GM21515 (cell line): ENCODE measurements around the gene IQCC.

Experiments
- ATAC-seq: cut with Tn5 transposase; IDR thresholded peaks from one replicate; pipeline ENCODE4 v1.9.1; 2021; ENCODE audit not compliant: unreplicated experiment

Gene IQCC

GRCh38 chr1:32221980-32222755 is 16.7 kb downstream of the IQCC start, which contains the start of the genes EIF3I and TMEM234:
Gene EIF3I (plus strand): TSS chr1:32222407. CDS start chr1:32222442, 35 bp downstream.
Gene TMEM234 (minus strand): TSS chr1:32222353. CDS start chr1:32222322, 31 bp downstream.
- peak; percentile 88 for ATAC-seq

DNA sequence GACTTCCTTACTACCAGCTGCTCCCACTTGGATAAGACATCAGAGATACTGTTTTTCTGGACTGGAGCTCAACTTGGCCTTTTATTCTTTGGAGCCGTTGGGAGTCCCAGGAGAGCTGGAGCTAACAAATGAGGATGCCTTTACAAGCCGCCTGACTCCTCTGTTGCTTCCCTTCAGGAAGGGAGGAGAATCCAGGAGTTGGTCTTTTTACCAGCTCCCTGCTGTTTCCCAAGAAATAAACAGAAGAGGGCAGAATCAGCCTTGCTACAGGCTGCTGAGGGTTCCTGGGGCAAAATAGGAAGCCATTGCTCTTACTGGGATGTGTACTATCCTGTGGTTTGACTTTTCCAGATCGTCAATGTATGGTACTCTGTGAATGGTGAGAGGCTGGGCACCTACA is 18.2 kb downstream of the IQCC start:
- no peak for ATAC-seq

DNA sequence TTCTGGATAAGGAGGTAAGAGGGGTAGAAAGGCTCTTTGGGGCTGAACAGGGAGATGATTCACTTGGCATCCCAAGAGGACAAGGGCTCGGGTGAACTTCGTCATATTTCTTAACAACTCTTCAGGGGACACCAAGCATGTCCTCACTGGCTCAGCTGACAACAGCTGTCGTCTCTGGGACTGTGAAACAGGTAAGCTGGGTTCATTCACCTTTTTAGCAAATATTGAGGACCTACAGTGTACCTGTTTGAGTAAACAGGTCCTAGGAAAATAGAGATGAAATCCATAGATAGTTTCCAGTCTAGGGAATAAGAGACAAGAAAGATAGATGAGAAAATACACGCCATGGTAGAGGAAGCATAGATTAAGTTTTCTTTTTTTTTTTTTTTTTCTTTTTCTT is 18.8 kb downstream of the IQCC start:
- no peak for ATAC-seq

- no peak for ATAC-seq
Measured at GRCh38 chr1:32228771-32229170, 23.3 kb downstream of the IQCC start.

GRCh38 chr1:32231843-32232432 is 26.5 kb downstream of the IQCC start:
- ATAC-seq = no peak

DNA sequence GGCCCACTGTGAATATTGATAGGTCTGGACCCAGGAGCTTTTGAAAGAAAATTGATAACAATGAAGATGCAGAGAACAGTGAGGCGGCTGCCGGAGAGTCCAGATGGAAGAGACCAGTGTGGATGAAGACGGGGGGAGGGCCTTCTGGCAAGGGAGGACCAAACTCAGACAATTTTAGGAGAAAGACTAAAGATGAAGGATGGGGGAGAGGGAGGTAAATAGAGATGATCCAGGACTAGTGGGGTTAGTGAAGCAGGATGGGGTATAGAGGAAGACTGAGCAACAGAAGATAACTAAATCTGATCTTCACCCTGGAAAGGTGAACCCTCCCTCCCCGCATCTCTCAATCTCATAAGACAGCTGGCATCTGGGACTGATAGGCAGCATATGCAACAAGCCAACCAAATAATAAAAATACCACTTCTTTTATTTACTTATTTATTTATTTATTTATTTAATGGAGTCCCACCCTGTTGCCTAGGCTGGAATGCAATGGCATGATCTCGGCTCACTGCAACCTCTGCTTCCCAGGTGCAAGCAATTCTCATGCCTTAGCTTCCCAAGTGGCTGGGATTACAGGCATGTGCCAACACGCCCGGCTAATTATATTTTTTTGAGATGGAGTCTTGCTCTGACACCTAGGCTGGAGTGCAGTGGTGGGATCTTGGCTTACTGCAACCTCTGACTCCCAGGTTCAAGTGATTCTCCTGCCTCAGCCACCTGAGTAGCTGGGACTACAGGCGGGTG is 27.3 kb downstream of the IQCC start:
- ATAC-seq = no peak

DNA sequence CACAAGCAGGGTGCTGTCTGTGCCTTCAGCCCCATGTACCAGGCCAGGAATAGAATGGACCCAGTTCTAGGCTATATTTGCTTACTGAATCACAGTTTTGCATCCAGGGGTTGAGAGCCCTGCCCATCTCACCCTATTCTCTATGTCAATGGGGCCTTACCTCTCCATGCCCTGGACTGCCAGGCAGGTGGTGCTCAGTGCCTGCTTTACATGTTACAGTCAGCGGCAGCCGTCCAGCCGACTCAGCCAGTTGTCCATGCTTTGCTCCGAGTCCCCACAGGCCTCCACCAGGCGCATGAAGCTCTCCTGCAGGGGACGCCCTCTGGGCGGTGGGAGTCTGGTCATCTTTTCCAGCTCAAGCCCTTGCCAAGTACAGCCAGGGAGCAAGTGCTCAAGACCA is 29.3 kb downstream of the IQCC start:
- no peak for ATAC-seq

- no peak for ATAC-seq
Measured at GRCh38 chr1:32239337-32239736, 33.9 kb downstream of the IQCC start.

- no peak for ATAC-seq
Measured at GRCh38 chr1:32239790-32240139, 34.3 kb downstream of the IQCC start.

GRCh38 chr1:32240140-32240951 is 34.9 kb downstream of the IQCC start:
- no peak for ATAC-seq

- ATAC-seq = no peak
Measured at GRCh38 chr1:32241001-32241763, 35.7 kb downstream of the IQCC start.

DNA sequence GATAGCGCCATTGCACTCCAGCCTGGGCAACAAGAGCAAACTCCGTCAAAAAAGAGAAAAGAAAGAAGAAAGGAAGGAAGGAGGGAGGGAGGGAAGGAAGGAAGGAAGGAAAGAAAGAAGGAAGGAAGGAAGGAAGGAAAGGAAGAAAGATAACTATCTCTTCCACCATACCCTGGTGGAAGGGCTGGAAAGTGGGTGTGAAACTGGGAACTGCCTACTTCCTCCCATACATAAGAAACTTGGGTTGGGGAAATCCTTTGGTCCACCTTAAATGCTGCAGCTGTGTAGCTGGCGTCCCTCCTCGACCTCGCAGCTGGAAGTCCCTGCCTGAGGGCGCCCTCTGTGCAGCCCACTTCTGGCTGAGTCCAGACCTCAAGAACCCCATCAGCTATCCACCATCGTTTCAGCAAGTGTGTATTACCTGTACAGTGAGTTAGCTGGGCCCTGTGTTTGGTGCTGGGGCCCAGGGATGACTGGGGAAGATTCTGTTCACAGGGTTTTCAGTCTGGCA is 36.9 kb downstream of the IQCC start:
- ATAC-seq = no peak

DNA sequence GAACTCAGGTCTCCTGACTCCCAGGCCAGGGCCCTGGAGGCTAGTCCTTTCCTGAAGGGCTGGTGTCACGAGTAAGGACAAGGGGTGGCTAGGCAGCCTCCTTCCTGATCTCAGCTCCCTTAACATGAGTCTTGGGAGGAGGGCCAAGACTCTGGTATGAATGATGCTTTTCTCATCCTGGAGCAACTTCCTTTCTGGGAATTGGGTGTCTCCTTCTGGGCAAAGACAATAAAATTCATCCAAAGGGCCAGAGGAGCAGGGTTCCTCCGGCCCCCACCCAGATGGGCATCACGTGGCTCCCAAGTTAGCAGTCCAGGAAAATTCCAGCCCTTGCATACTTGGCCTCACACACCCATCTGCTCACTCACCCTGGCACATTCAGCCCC is 41.4 kb downstream of the IQCC start, which contains the start of gene FAM167B:
Gene FAM167B (plus strand): TSS at position 335 of the 386 bp plus-strand sequence. CDS start 200 bp downstream, outside the sequence.
- ATAC-seq = no peak

- ATAC-seq = no peak
Measured at GRCh38 chr1:32247452-32247851, 42.0 kb downstream of the IQCC start.

DNA sequence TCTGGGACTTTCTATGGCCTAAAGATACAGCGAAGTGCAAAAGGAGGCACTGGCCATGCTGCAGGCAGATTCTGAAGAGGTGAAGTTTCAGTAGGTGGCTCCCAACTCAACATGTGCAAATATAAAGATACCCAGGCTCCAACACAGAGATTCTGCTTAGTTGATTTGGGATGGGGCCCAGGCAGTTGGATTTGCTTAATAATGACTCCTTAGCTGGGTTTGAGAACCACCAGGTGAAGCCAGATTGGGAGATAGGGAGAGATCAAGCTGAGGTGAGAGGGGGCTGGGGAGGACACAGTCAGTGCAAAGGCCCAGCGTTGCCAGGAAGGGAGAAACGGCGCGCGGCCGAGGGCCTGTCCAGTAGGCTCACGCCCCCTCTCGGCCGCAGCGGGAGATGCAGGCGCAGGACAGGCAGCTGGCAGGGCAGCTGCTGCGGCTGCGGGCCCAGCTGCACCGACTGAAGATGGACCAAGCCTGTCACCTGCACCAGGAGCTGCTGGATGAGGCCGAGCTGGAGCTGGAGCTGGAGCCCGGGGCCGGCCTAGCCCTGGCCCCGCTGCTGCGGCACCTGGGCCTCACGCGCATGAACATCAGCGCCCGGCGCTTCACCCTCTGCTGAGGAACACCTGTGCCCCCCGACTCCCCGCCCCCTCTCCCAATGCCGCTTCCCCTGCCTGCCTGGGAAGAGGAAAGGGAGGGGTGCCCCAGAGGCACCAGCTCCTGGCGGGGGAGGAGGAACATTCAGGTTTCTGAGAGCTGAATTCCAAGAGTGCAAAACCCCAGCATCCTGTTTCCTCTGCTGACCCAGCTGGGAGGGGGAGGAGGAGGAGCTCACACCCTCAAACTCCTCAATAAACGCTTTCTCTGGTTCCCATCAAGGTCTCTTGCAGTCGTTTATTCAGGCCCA is 42.8 kb downstream of the IQCC start:
- ATAC-seq = peak; percentile 29

- ATAC-seq = peak; percentile 61
Measured at GRCh38 chr1:32249831-32250525, 44.5 kb downstream of the IQCC start.

DNA sequence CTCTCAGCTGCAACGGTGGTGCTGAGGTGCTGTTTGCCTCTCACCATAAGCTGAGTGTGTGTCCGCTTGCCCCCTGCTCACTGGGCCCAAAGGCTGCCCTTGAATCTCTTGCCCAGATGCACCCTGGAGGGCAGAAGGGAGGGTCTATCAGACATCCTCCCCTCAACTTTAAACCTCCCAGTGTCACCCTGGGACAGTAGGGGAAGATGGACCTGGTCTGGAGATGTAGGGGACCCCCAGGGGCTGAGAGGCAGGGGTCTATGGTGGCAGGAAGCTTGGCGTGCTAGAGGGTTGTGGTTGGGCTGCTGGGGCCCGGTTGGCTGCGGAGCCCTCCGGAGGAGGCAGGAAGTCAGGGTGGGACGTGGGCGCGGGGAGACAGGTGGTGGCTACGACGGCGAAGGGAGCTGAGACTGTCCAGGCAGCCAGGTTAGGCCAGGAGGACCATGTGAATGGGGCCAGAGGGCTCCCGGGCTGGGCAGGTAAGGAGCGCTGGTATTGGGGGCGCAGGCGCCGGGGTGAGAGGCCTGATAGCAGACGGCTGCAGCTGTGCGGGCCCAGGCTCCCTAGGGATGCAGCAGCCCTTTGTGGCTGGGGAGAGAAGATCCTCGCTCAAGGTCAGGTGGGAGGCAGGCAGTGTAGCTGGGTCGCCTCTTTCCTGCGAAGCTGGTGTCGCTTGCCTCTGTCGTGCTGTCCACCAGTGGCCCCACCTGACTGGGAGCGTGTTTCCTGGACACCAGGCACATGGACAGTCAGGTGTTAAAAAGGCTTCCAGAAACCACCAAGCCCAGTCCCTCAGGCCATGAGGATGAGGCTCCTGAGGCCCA is 45.6 kb downstream of the IQCC start, which contains the start of gene LCK:
Gene LCK (plus strand): TSS at position 373 of the 824 bp plus-strand sequence. CDS start 23,065 bp downstream, outside the sequence.
- no peak for ATAC-seq
